ENCODE data around the gene NRXN2. TPM values are rescaled to one million over a fixed set of nuclear protein-coding genes. Genes with fewer than 3 reads are reported as not detected.

The NRXN2 gene
- total RNA-seq, 1 experiment from 2014 or later = not detected

GRCh38 chr11:64655941-64656601 is 66.9 kb downstream of the NRXN2 start:
- intact Hi-C loops (cut with micrococcal nuclease) = no loop called here
- ChIA-PET POLR2A (no interaction called here), CTCF (interaction anchor here (0.7 to 9.7 kb wide), 6 partner anchors 84 to 302 kb away, joined by 3 to 109 read pairs (median 4); no protein-coding TSS in a partner anchor)
- Mint-ChIP-seq H3K4me1 (ENCODE audit: insufficient read depth, unreplicated experiment) (peaks cover 15% of the 10 kb centered on the region), H3K9me3 (ENCODE audit: unreplicated experiment) (no peaks in the 10 kb centered on the region), H3K4me3 (ENCODE audit: unreplicated experiment) (no peak overlapping the region), H3K27ac (ENCODE audit: low read depth, unreplicated experiment) (no peak overlapping the region), H3K36me3 (ENCODE audit: insufficient read depth, unreplicated experiment) (no peaks in the 10 kb centered on the region), H3K27me3 (ENCODE audit: insufficient read depth, unreplicated experiment) (no peaks in the 10 kb centered on the region)
- no peak for TF ChIP-seq CTCF (IDR thresholded peaks at IDR 0.05; ENCODE audit: unreplicated experiment)
- DNase-seq (ENCODE audit: unreplicated experiment) = peak; percentile 60
- BruUV-seq (replicated peaks) = no TSS peak

- Mint-ChIP-seq H3K27ac (ENCODE audit: low read depth, unreplicated experiment) (no peak overlapping the region), H3K36me3 (ENCODE audit: insufficient read depth, unreplicated experiment) (no peaks in the 10 kb centered on the region), H3K9me3 (ENCODE audit: unreplicated experiment) (no peaks in the 10 kb centered on the region), H3K4me1 (ENCODE audit: insufficient read depth, unreplicated experiment) (peaks cover 12% of the 10 kb centered on the region), H3K27me3 (ENCODE audit: insufficient read depth, unreplicated experiment) (no peaks in the 10 kb centered on the region), H3K4me3 (ENCODE audit: unreplicated experiment) (no peak overlapping the region)
- intact Hi-C loops (cut with micrococcal nuclease) = loop anchor here (5.0 kb wide), 1 partner anchor 298 kb away; the partner anchor contains the start of gene RPS6KA4
- ChIA-PET CTCF (interaction anchor here (0.7 to 9.7 kb wide), 7 partner anchors 18 to 354 kb away, joined by 3 to 109 read pairs (median 4); no protein-coding TSS in a partner anchor), POLR2A (no interaction called here)
- no peak for TF ChIP-seq CTCF (IDR thresholded peaks at IDR 0.05; ENCODE audit: unreplicated experiment)
- no TSS peak for BruUV-seq (replicated peaks)
- no peak for DNase-seq (ENCODE audit: unreplicated experiment)
These were observed 67.9 kb downstream of the NRXN2 start for GRCh38 chr11:64654958-64655541.

GRCh38 chr11:64654439-64654838 is 68.6 kb downstream of the NRXN2 start:
- intact Hi-C loops (cut with micrococcal nuclease) = loop anchor here (5.0 kb wide), 1 partner anchor 297 kb away; the partner anchor contains the start of gene RPS6KA4
- H3K9me3 Mint-ChIP-seq (ENCODE audit: unreplicated experiment) = no peaks in the 10 kb centered on the region
- no peak for DNase-seq (ENCODE audit: unreplicated experiment)
- no peak for TF ChIP-seq CTCF (IDR thresholded peaks at IDR 0.05; ENCODE audit: unreplicated experiment)
- peaks cover 6% of the 10 kb centered on the region for H3K4me1 Mint-ChIP-seq (ENCODE audit: insufficient read depth, unreplicated experiment)
- no peaks in the 10 kb centered on the region for H3K36me3 Mint-ChIP-seq (ENCODE audit: insufficient read depth, unreplicated experiment)
- no peaks in the 10 kb centered on the region for H3K27me3 Mint-ChIP-seq (ENCODE audit: insufficient read depth, unreplicated experiment)
- ChIA-PET CTCF (interaction anchor here (0.8 to 9.7 kb wide), 5 partner anchors 19 to 238 kb away, joined by 3 to 109 read pairs (median 4); no protein-coding TSS in a partner anchor), POLR2A (interaction anchor here (0.5 kb wide), 1 partner anchor 94 kb away, joined by 3 read pairs; no protein-coding TSS in a partner anchor)
- no TSS peak for BruUV-seq (replicated peaks)
- no peak overlapping the region for H3K27ac Mint-ChIP-seq (ENCODE audit: low read depth, unreplicated experiment)
- H3K4me3 Mint-ChIP-seq (ENCODE audit: unreplicated experiment) = no peak overlapping the region

GRCh38 chr11:64653388-64653973 is 69.5 kb downstream of the NRXN2 start:
- DNase-seq (ENCODE audit: unreplicated experiment) = no peak
- Mint-ChIP-seq H3K27me3 (ENCODE audit: insufficient read depth, unreplicated experiment) (no peaks in the 10 kb centered on the region), H3K4me3 (ENCODE audit: unreplicated experiment) (no peak overlapping the region), H3K4me1 (ENCODE audit: insufficient read depth, unreplicated experiment) (no peaks in the 10 kb centered on the region), H3K36me3 (ENCODE audit: insufficient read depth, unreplicated experiment) (no peaks in the 10 kb centered on the region), H3K27ac (ENCODE audit: low read depth, unreplicated experiment) (no peak overlapping the region), H3K9me3 (ENCODE audit: unreplicated experiment) (no peaks in the 10 kb centered on the region)
- intact Hi-C loops (cut with micrococcal nuclease) = loop anchor here (1.0 to 5.0 kb wide), 4 partner anchors 100 to 296 kb away; partner anchors contain the start of gene RPS6KA4
- no TSS peak for BruUV-seq (replicated peaks)
- ChIA-PET CTCF (interaction anchor here (0.7 to 10.0 kb wide), 11 partner anchors 13 to 294 kb away, joined by 3 to 167 read pairs (median 8); partner anchors contain the start of gene RPS6KA4), POLR2A (no interaction called here)
- no peak for TF ChIP-seq CTCF (IDR thresholded peaks at IDR 0.05; ENCODE audit: unreplicated experiment)

Data from MCF 10A (cell line).